Cardiac fibroblast (primary cell): ENCODE measurements around the gene ATP2B2.

Source experiments
- DNase-seq, 2 donors: peaks; one replicate each; pipeline versions ENCODE4 v3.0.0 to v3.0.0-alpha.2; 2010; ENCODE audit warnings: low read depth in 2 of 2
- H3K4me3 ChIP-seq, 2 donors: replicated peaks in 1 of 2; 1 replicate in 1 of 2; 2 replicates in 1 of 2; pipeline ENCODE4 v1.5.1; 2011; ENCODE audit warnings: low read depth in 2 of 2, low read length in 2 of 2, mild to moderate bottlenecking in 2 of 2, moderate library complexity in 1 of 2
- CTCF ChIP-seq: IDR thresholded peaks from one replicate; pipeline ENCODE4 v1.5.1; 2011; ENCODE audit warnings: low read depth, mild to moderate bottlenecking, low read length, inconsistent platforms

Gene ATP2B2

GRCh38 chr3:10337323-10338163 lies 167.8 kb downstream of the ATP2B2 start:
- DNase-seq = no peak
- TF ChIP-seq CTCF = no peak
- H3K4me3 ChIP-seq = no peak overlapping the region

GRCh38 chr3:10336761-10337160 lies 168.6 kb downstream of the ATP2B2 start:
- H3K4me3 ChIP-seq = no peak overlapping the region
- DNase-seq = no peak
- no peak for TF ChIP-seq CTCF

GRCh38 chr3:10335871-10336622 lies 169.3 kb downstream of the ATP2B2 start:
- H3K4me3 ChIP-seq = no peak overlapping the region
- DNase-seq = no peak
- TF ChIP-seq CTCF = no peak

GRCh38 chr3:10335190-10335738 lies 170.1 kb downstream of the ATP2B2 start:
- no peak overlapping the region for H3K4me3 ChIP-seq
- no peak for DNase-seq
- TF ChIP-seq CTCF = no peak

- H3K4me3 ChIP-seq = no peak overlapping the region
- peak; percentile 52 for TF ChIP-seq CTCF
- DNase-seq = peak; percentile 47 to 71
Measured at GRCh38 chr3:10334459-10334858, 170.9 kb downstream of the ATP2B2 start.

- H3K4me3 ChIP-seq = no peak overlapping the region
- no peak for DNase-seq
- no peak for TF ChIP-seq CTCF
Measured at GRCh38 chr3:10334042-10334441, 171.3 kb downstream of the ATP2B2 start.
